ENCODE results near the gene SESN1. TPM values are rescaled to one million over a fixed set of nuclear protein-coding genes. Genes with fewer than 3 reads are reported as not detected.

Gene SESN1
- total RNA-seq, 1 donor from 2014 or later = 8.2 TPM

- ATAC-seq = no peak
These were observed 36.0 kb downstream of the SESN1 start for GRCh38 chr6:109058620-109059019.

GRCh38 chr6:109056661-109057060 is 38.0 kb downstream of the SESN1 start:
- ATAC-seq = no peak

- no peak for ATAC-seq
These were observed 38.8 kb downstream of the SESN1 start for GRCh38 chr6:109055771-109056235.

GRCh38 chr6:109053336-109053735 is 41.3 kb downstream of the SESN1 start:
- ATAC-seq = no peak

- ATAC-seq = no peak
These were observed 41.8 kb downstream of the SESN1 start for GRCh38 chr6:109052852-109053251.

GRCh38 chr6:109052018-109052651 is 42.5 kb downstream of the SESN1 start:
- ATAC-seq = no peak

- ATAC-seq = no peak
These were observed 43.2 kb downstream of the SESN1 start for GRCh38 chr6:109051301-109052017.

- ATAC-seq = no peak
These were observed 44.1 kb downstream of the SESN1 start for GRCh38 chr6:109050447-109051102.

- ATAC-seq = peak; percentile 71
These were observed 44.6 kb downstream of the SESN1 start for GRCh38 chr6:109050012-109050411.

- ATAC-seq = no peak
These were observed 45.8 kb downstream of the SESN1 start for GRCh38 chr6:109048670-109049415.

GRCh38 chr6:109048176-109048575 is 46.5 kb downstream of the SESN1 start:
- ATAC-seq = no peak

GRCh38 chr6:109045493-109045892 is 49.2 kb downstream of the SESN1 start:
- ATAC-seq = no peak

- ATAC-seq = no peak
These were observed 54.9 kb downstream of the SESN1 start for GRCh38 chr6:109039795-109040194.

- no peak for ATAC-seq
These were observed 55.7 kb downstream of the SESN1 start for GRCh38 chr6:109038837-109039398.

GRCh38 chr6:109036574-109037294 is 57.9 kb downstream of the SESN1 start:
- no peak for ATAC-seq

- no peak for ATAC-seq
These were observed 60.1 kb downstream of the SESN1 start for GRCh38 chr6:109034526-109034925.

GRCh38 chr6:109033655-109034054 is 61.0 kb downstream of the SESN1 start:
- ATAC-seq = no peak

GRCh38 chr6:109031416-109031815 is 63.2 kb downstream of the SESN1 start:
- no peak for ATAC-seq

- no peak for ATAC-seq
These were observed 65.3 kb downstream of the SESN1 start for GRCh38 chr6:109029313-109029712.

- ATAC-seq = no peak
These were observed 66.2 kb downstream of the SESN1 start for GRCh38 chr6:109028439-109028838.

- no peak for ATAC-seq
These were observed 66.7 kb downstream of the SESN1 start for GRCh38 chr6:109027964-109028363.

- ATAC-seq = no peak
These were observed 69.0 kb downstream of the SESN1 start for GRCh38 chr6:109025639-109026038.
